ENCODE measurements around the gene ADD1.

The ADD1 gene

DNA sequence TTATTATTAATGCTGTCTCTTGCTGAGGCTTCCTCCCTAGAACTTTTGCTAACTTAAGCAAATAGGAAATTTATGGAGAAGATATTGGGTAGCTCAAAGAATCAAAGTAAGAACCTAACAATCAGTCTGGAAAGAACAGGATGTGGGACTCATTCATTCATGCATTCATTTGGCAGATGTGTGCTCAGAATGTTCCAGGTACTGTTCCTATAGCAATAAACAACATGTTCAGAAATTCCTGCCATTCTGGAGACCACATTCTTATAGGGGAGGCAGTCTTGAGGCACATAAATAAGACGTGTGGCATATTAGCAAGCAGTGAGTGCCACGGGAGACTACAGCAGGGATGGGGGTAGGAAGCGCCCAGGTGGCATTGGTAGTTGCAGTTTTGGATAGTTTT is 124.7 kb downstream of the ADD1 start:
- peaks cover 17% of the 10 kb centered on the region for H3K4me1 ChIP-seq
- H4K20me1 ChIP-seq = no peaks in the 10 kb centered on the region
- H3K9me3 ChIP-seq = no peaks in the 10 kb centered on the region
- H3K9ac ChIP-seq = no peak overlapping the region
- peaks cover 1% of the 10 kb centered on the region; the same call in 1 of the 2 replicates for H3K36me3 ChIP-seq
- H3K27ac ChIP-seq = no peak overlapping the region
- no peaks in the 10 kb centered on the region for H3K27me3 ChIP-seq
- TF ChIP-seq Cebpa-rat (IDR thresholded peaks at IDR 0.05) = no peak
- no peak overlapping the region for H3K4me2 ChIP-seq
- no peak overlapping the region for H3K4me3 ChIP-seq

DNA sequence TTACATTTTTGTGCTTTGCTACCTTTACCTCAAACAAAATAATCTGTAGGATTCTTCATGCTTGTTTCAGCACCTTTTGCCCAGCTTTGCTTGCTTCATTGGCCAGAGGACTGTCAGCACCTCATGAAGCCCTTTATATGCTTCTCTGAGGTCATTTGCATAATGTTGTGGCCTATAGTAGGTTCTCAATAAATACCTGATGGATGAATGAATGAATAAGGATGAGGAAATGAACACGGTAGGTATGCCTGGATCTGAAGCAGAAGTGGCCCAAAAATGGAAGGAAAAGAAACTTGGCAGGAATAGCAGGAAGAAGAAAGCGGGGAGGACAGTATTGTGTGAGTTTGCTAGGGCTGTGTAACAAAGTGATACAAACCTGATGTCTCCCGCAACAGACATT is 127.6 kb downstream of the ADD1 start:
- peaks cover 5% of the 10 kb centered on the region; the same call in 1 of the 2 replicates for H3K36me3 ChIP-seq
- no peaks in the 10 kb centered on the region for H3K9me3 ChIP-seq
- H4K20me1 ChIP-seq = no peaks in the 10 kb centered on the region
- H3K4me3 ChIP-seq = no peak overlapping the region
- TF ChIP-seq Cebpa-rat (IDR thresholded peaks at IDR 0.05) = no peak
- H3K4me2 ChIP-seq = no peak overlapping the region
- no peaks in the 10 kb centered on the region for H3K27me3 ChIP-seq
- no peak overlapping the region for H3K27ac ChIP-seq
- no peaks in the 10 kb centered on the region for H3K4me1 ChIP-seq
- H3K9ac ChIP-seq = no peak overlapping the region

DNA sequence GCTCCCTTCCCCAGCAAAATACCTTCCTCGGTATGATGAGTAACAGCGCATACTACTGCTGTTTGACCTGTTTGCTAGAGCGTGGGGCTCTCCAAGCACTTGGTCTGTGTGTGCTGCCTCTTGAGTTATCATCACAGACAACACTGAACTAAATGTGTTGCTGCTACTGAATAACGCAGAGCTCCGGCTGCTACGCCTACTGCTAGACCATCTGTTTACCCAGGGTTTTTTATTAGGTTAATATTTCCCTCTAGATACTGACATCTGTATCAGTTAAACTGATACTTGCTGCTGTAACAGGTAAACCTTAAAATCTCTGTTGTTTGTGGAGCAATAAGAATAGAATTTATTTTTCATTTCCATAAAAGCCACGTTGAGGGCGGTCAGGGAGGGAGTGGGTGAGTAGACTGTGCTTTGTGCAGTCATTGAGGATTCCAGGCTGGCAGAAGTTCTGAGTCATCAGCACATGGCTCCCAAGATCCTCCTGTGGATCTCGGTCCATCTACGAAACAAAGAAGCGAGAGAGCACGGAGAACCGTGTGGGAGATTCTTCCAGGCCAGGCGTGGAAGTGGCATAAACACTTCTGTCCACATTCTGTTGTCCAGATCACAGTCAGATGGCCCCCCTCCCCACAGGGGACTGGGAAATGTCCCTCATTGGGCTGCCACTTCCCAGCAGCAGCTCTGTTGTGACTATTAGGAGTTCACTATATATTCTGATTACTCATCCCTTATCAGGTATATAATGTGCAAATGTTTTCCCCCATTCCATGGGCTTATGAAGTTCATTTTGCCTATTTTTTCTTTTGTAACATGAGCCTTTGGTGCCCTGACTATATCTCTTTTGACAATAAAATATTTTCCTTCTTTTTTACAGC is 133.8 kb downstream of the ADD1 start:
- no peak for TF ChIP-seq Cebpa-rat (IDR thresholded peaks at IDR 0.05)
- peaks cover 34% of the 10 kb centered on the region for H3K9me3 ChIP-seq
- H3K4me3 ChIP-seq = no peak overlapping the region
- no peak overlapping the region for H3K9ac ChIP-seq
- H3K4me1 ChIP-seq = no peaks in the 10 kb centered on the region
- no peaks in the 10 kb centered on the region for H4K20me1 ChIP-seq
- H3K27me3 ChIP-seq = no peaks in the 10 kb centered on the region
- no peak overlapping the region for H3K4me2 ChIP-seq
- H3K36me3 ChIP-seq = peaks cover 22% of the 10 kb centered on the region; the same call in 1 of the 2 replicates
- no peak overlapping the region for H3K27ac ChIP-seq

All from BLaER1 (cell line).